Skeletal muscle tissue (tissue), 4 donors: ENCODE data around the gene GOSR1. TPM values are rescaled to one million over a fixed set of nuclear protein-coding genes. Genes with fewer than 3 reads are reported as not detected.
"Not testable (repeated sequence)": the region's sequence is repeated elsewhere in the genome, so short reads cannot be mapped to it uniquely, and the experiment has no call there.

Source experiments
- H3K27ac ChIP-seq: one replicate; pipeline ENCODE4 v1.7.0; 2013; ENCODE audit warnings: mild to moderate bottlenecking, low read depth, low read length, inconsistent platforms
- H3K27me3 ChIP-seq, 3 donors: one replicate each; pipeline ENCODE4 v1.7.0; 2013; ENCODE audit warnings: low read length in 3 of 3; ENCODE audit not compliant: control insufficient read depth in 3 of 3, insufficient read depth in 3 of 3
- H3K36me3 ChIP-seq, 3 donors: one replicate each; pipeline ENCODE4 v1.7.0; 2013; ENCODE audit warnings: low read length in 3 of 3; ENCODE audit not compliant: control insufficient read depth in 3 of 3, insufficient read depth in 3 of 3
- H3K4me1 ChIP-seq, 3 donors: one replicate each; pipeline ENCODE4 v1.7.0; 2013; ENCODE audit warnings: low read length in 3 of 3, mild to moderate bottlenecking in 3 of 3; ENCODE audit not compliant: control insufficient read depth in 3 of 3, insufficient read depth in 3 of 3
- H3K4me3 ChIP-seq, 3 donors: one replicate each; pipeline ENCODE4 v1.7.0; 2013; ENCODE audit warnings: low read length in 3 of 3
- H3K9ac ChIP-seq, 3 donors: one replicate each; pipeline ENCODE4 v1.7.0; 2013; ENCODE audit warnings: low read length in 3 of 3, mild to moderate bottlenecking in 3 of 3, moderate library complexity in 2 of 3, low read depth in 1 of 3
- H3K9me3 ChIP-seq, 3 donors: one replicate each; pipeline ENCODE4 v1.7.0; 2013; ENCODE audit warnings: low read length in 3 of 3; ENCODE audit not compliant: control insufficient read depth in 3 of 3
- total RNA-seq: library from RNA; depleted of rRNA; stranded (reverse); fragments of >200 nt; gene quantifications from one replicate; pipeline ENCODE4 v1.2.3, GENCODE V29; 2014
- donor health status: Osteomylitis.

GOSR1 gene
- total RNA-seq, 1 donor from 2014 or later, result 24.5 TPM

DNA sequence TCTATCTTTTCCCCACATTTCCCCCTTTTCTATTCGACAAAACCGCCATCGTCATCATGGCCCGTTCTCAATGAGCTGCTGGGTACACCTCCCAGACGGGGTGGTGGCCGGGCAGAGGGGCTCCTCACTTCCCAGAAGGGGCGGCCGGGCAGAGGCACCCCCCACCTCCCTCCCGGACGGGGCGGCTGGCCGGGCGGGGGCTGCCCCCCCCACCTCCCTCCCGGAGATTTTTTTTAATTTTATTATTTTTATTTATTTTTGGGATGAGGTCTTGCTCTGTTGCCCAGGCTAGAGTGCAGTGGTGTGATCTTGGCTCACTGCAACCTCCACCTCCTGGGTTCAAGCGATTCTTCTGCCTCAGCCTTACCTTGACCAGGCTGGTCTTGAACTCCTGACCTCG lies 59.6 kb downstream of the GOSR1 start:
- not testable (repeated sequence) for H3K4me1 ChIP-seq, H3K4me3 ChIP-seq, H3K9me3 ChIP-seq, H3K27me3 ChIP-seq, H3K9ac ChIP-seq, H3K27ac ChIP-seq, H3K36me3 ChIP-seq

DNA sequence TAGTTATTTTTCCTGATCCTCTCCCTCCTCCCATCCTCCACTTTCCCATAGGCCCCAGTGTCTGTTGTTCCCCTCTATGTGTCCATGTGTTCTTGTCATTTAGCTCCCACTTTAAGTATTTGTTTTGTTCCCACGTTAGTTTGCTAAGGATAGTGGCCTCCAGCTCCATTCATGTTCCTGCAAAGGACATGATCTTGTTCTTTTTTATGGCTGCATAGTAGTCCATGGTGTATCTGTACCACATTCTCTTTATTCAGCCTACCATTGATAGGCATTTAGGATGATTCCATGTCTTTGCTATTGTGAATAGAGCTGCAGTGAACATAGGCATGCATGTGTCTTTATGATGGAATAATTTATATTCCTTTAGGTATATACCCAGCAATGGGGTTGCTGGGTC lies 60.5 kb downstream of the GOSR1 start:
- H3K4me3 ChIP-seq, H3K27me3 ChIP-seq, H3K9me3 ChIP-seq, H3K36me3 ChIP-seq, H3K9ac ChIP-seq, H3K27ac ChIP-seq, H3K4me1 ChIP-seq: not testable (repeated sequence)

GRCh38 chr17:30541802-30542201 lies 64.6 kb downstream of the GOSR1 start:
- Histone ChIP-seq H3K4me3 (no peak overlapping the region), H3K9me3 (no peaks in the 10 kb centered on the region), H3K9ac (no peak overlapping the region), H3K4me1 (no peaks in the 10 kb centered on the region), H3K36me3 (no peaks in the 10 kb centered on the region), H3K27me3 (no peaks in the 10 kb centered on the region), H3K27ac (no peak overlapping the region)

GRCh38 chr17:30543456-30543855 lies 66.2 kb downstream of the GOSR1 start:
- Histone ChIP-seq H3K4me1 (no peaks in the 10 kb centered on the region), H3K36me3 (no peaks in the 10 kb centered on the region)

DNA sequence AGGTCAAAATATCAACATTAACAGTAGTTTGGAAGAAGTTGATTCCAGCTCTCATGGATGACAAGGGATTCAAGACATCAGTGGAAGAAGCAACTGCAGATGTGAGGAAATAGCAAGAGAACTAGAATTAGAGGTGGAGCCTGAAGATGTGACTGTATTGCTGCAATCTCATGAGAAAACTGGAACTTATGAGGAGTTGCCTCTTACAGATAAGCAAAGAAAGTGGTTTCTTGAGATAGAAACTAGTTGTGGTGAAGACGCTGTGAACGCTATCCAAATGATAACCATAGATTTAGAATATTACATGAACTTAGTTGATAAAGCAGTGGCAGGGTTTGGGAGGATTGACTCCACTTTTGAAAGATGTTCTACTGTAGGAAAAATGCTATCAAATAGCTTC lies 67.8 kb downstream of the GOSR1 start:
- H3K27ac ChIP-seq, result no peak overlapping the region
- no peaks in the 10 kb centered on the region for H3K9me3 ChIP-seq
- no peaks in the 10 kb centered on the region for H3K4me1 ChIP-seq
- H3K27me3 ChIP-seq, result no peaks in the 10 kb centered on the region
- H3K9ac ChIP-seq, result no peak overlapping the region
- H3K4me3 ChIP-seq, result no peak overlapping the region
- peaks cover 3 to 5% (median 3%) of the 10 kb centered on the region in 3 donors for H3K36me3 ChIP-seq

More at GRCh38 chr17:30543456-30543855, 66.2 kb downstream of the GOSR1 start:
- no peak overlapping the region for H3K27ac ChIP-seq
- no peaks in the 10 kb centered on the region for H3K9me3 ChIP-seq
- H3K9ac ChIP-seq, result no peak overlapping the region
- no peaks in the 10 kb centered on the region for H3K27me3 ChIP-seq
- H3K4me3 ChIP-seq, result no peak overlapping the region

- H3K9me3 ChIP-seq, result no peaks in the 10 kb centered on the region
- peaks cover 3 to 6% (median 5%) of the 10 kb centered on the region in 3 donors for H3K36me3 ChIP-seq
- H3K9ac ChIP-seq, result no peak overlapping the region
- H3K27me3 ChIP-seq, result no peaks in the 10 kb centered on the region
- H3K27ac ChIP-seq, result no peak overlapping the region
- no peaks in the 10 kb centered on the region for H3K4me1 ChIP-seq
- H3K4me3 ChIP-seq, result no peak overlapping the region
Measured at GRCh38 chr17:30547778-30548573, 70.8 kb downstream of the GOSR1 start.

GRCh38 chr17:30549181-30549580 lies 72.0 kb downstream of the GOSR1 start:
- H3K4me3 ChIP-seq, H3K27ac ChIP-seq, H3K4me1 ChIP-seq, H3K9ac ChIP-seq, H3K36me3 ChIP-seq, H3K27me3 ChIP-seq, H3K9me3 ChIP-seq: not testable (repeated sequence)

DNA sequence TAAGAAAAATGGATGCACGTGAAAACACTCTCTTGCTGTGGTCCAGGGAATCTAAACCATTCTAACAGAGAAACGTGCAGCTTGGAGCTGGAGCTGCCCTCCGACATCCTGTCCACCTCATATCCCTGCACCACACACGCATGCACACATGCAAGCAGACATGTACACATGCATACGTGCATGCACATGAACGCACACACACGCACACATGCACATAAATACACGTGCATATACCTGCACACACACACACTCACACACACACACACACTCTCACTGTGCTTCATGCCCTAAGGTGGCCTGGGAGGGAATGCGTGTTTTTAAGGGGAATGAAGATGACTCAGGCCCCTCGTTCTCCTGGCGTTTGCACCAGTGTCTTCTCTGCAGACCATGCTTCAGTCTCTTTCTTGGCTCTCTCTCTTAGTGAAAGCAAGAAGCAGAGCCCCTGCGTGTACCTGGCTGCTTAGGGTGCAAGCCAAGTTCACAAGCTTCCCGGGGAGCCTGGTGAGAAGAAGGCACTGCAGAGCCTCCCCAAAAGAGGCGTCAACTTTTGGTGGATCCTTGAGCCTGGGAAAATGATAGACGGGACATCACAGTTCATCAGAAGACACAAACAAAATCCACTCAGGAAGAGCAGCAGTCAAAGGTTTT lies 72.8 kb downstream of the GOSR1 start:
- H3K36me3 ChIP-seq, result peaks cover 3 to 6% (median 5%) of the 10 kb centered on the region in 3 donors

GRCh38 chr17:30550512-30551273 lies 73.5 kb downstream of the GOSR1 start:
- Histone ChIP-seq H3K36me3 (peaks cover 3 to 6% (median 5%) of the 10 kb centered on the region in 3 donors), H3K9me3 (no peaks in the 10 kb centered on the region)

More for the DNA sequence above, 72.8 kb downstream of the GOSR1 start:
- Histone ChIP-seq H3K9ac (no peak overlapping the region), H3K27me3 (no peaks in the 10 kb centered on the region), H3K27ac (no peak overlapping the region), H3K9me3 (no peaks in the 10 kb centered on the region), H3K4me3 (no peak overlapping the region), H3K4me1 (no peaks in the 10 kb centered on the region)

More at GRCh38 chr17:30550512-30551273, 73.5 kb downstream of the GOSR1 start:
- Histone ChIP-seq H3K9ac (no peak overlapping the region), H3K27ac (no peak overlapping the region), H3K4me3 (no peak overlapping the region), H3K4me1 (no peaks in the 10 kb centered on the region), H3K27me3 (no peaks in the 10 kb centered on the region)
